H1 (cell line): ENCODE data around the gene TUT4. TPM values are rescaled to one million over a fixed set of nuclear protein-coding genes. Genes with fewer than 3 reads are reported as not detected.
A peak's percentile ranks its signal among the peaks of the same experiment; 100 is the strongest.

Experiments
- CTCF ChIA-PET: fragments of 300-600 bp; sonication (Branson Sonifier 250); formaldehyde crosslinking; loops from one replicate; lab custom pipeline; 2021; ENCODE audit not compliant: partially characterized antibody; lab: Charles Lee
- POLR2A ChIA-PET: fragments of 300-600 bp; sonication (Branson Sonifier 250); formaldehyde crosslinking; loops from one replicate; lab custom pipeline; 2021; ENCODE audit warnings: inconsistent platforms; ENCODE audit not compliant: partially characterized antibody; lab: Charles Lee
- DNase-seq, 2 experiments: peaks; one replicate each; pipeline versions ENCODE4 v3.0.0 to v3.0.0-alpha.2; 2010 to 2022; ENCODE audit warnings: low spot score in 2 of 2, low read depth in 1 of 2, mixed read lengths in 1 of 2
- FAIRE-seq: peaks from 2 replicates; lab custom pipeline; 2011; peaks lifted over from hg19 to GRCh38; lab: Jason Lieb, UNC
- H2AFZ ChIP-seq: 2 replicates; pipeline ENCODE4 v1.8.1; 2012; ENCODE audit warnings: low read length, inconsistent platforms
- H2AK5ac ChIP-seq: 2 replicates; pipeline ENCODE4 v1.6.1; 2013; ENCODE audit warnings: low read depth, low read length
- H2BK120ac ChIP-seq: replicated peaks from 2 replicates; pipeline ENCODE3; 2013; ENCODE audit warnings: low read depth, low read length, inconsistent platforms
- H2BK12ac ChIP-seq: 2 replicates; pipeline ENCODE4 v1.6.1; 2013; ENCODE audit warnings: low read depth, low read length
- H2BK15ac ChIP-seq: 2 replicates; pipeline ENCODE4 v1.6.1; 2013; ENCODE audit warnings: low read length
- H2BK20ac ChIP-seq: 2 replicates; pipeline ENCODE4 v1.6.1; 2013; ENCODE audit warnings: low read length
- H2BK5ac ChIP-seq: 2 replicates; pipeline ENCODE4 v1.6.1; 2013; ENCODE audit warnings: low read depth, low read length
- H3K14ac ChIP-seq: 2 replicates; pipeline ENCODE4 v1.6.1; 2013; ENCODE audit warnings: inconsistent platforms; ENCODE audit not compliant: insufficient read length
- H3K18ac ChIP-seq: 2 replicates; pipeline ENCODE4 v1.6.1; 2013; ENCODE audit warnings: low read length; ENCODE audit errors: extremely low read depth
- H3K23ac ChIP-seq: 2 replicates; pipeline ENCODE4 v1.6.1; 2013; ENCODE audit warnings: inconsistent platforms; ENCODE audit not compliant: insufficient read length
- H3K23me2 ChIP-seq: 2 replicates; pipeline ENCODE4 v1.6.1; 2013; ENCODE audit warnings: low read depth, low read length
- H3K27ac ChIP-seq: 2 replicates; pipeline ENCODE4 v1.6.1; 2011; ENCODE audit warnings: low read depth, low read length, inconsistent platforms
- H3K27me3 ChIP-seq, 4 experiments: replicated peaks in 1 of 4; 1 replicate in 1 of 4; 2 replicates in 3 of 4; pipeline versions ENCODE4 v1.6.1 to v1.8.1; 2011 to 2013; ENCODE audit warnings: low read length in 3 of 4, mild to moderate bottlenecking in 3 of 4, inconsistent platforms in 2 of 4, mixed read lengths in 2 of 4, moderate library complexity in 1 of 4; ENCODE audit not compliant: control insufficient read depth in 3 of 4, insufficient read depth in 3 of 4; ENCODE audit errors: extremely low read depth in 1 of 4
- H3K36me3 ChIP-seq, 4 experiments: 2 replicates each; pipeline versions ENCODE4 v1.6.1 to v1.8.1; 2011 to 2013; ENCODE audit warnings: mild to moderate bottlenecking in 4 of 4, low read length in 3 of 4, moderate library complexity in 2 of 4, control low read depth in 1 of 4, inconsistent platforms in 1 of 4; ENCODE audit not compliant: insufficient read depth in 4 of 4, control insufficient read depth in 2 of 4
- H3K4ac ChIP-seq: replicated peaks from 2 replicates; pipeline ENCODE3; 2013; ENCODE audit warnings: low read length, low read depth, mixed read lengths, inconsistent platforms; ENCODE audit not compliant: insufficient read length
- H3K4me1 ChIP-seq, 4 experiments: replicated peaks in 1 of 4; 1 replicate in 1 of 4; 2 replicates in 3 of 4; pipeline versions ENCODE4 v1.6.1 to v1.8.1; 2011 to 2013; ENCODE audit warnings: low read length in 3 of 4, inconsistent platforms in 2 of 4, mixed read lengths in 1 of 4; ENCODE audit not compliant: insufficient read depth in 4 of 4, control insufficient read depth in 3 of 4
- H3K4me2 ChIP-seq, 2 experiments: 2 replicates each; pipeline versions ENCODE4 v1.6.1 to v1.8.1; 2011 to 2013; ENCODE audit warnings: low read depth in 2 of 2, low read length in 2 of 2, control low read depth in 1 of 2, inconsistent platforms in 1 of 2, mild to moderate bottlenecking in 1 of 2; ENCODE audit not compliant: insufficient read depth in 1 of 2
- H3K4me3 ChIP-seq, 4 experiments: fragments of 200-600, 300-600 bp in 1 of 4; sonication (generic), shearing (Covaris generic), sonication (Bioruptor Twin) in 1 of 4; 2 replicates each; pipeline versions ENCODE4 v1.5.1 to v1.8.1; 2011 to 2016; ENCODE audit warnings: low read length in 4 of 4, low read depth in 3 of 4, control low read depth in 2 of 4, inconsistent platforms in 2 of 4, mild to moderate bottlenecking in 2 of 4, mixed read lengths in 1 of 4, moderate library complexity in 1 of 4; ENCODE audit not compliant: insufficient read depth in 2 of 4; ENCODE audit errors: extremely low read depth in 1 of 4
- H3K56ac ChIP-seq: replicated peaks from 2 replicates; pipeline ENCODE3; 2013; ENCODE audit warnings: low read depth, mild to moderate bottlenecking, mixed read lengths, low read length, inconsistent platforms; ENCODE audit not compliant: insufficient read length
- H3K79me1 ChIP-seq: 2 replicates; pipeline ENCODE4 v1.6.1; 2013; ENCODE audit warnings: low read depth, low read length, control low read depth
- H3K79me2 ChIP-seq, 2 experiments: 2 replicates each; pipeline versions ENCODE4 v1.6.1 to v1.8.1; 2012 to 2013; ENCODE audit warnings: low read length in 2 of 2, mild to moderate bottlenecking in 2 of 2, inconsistent platforms in 1 of 2; ENCODE audit not compliant: insufficient read depth in 2 of 2, control insufficient read depth in 1 of 2
- H3K9ac ChIP-seq, 4 experiments: replicated peaks in 1 of 4; 1 replicate in 1 of 4; 2 replicates in 3 of 4; pipeline versions ENCODE4 v1.6.1 to v1.8.1; 2011 to 2013; ENCODE audit warnings: low read depth in 3 of 4, low read length in 3 of 4, control low read depth in 2 of 4, mild to moderate bottlenecking in 2 of 4, moderate library complexity in 2 of 4, inconsistent platforms in 1 of 4; ENCODE audit errors: extremely low read depth in 1 of 4
- H3K9me3 ChIP-seq, 2 experiments: 2 replicates each; pipeline versions ENCODE4 v1.6.1 to v1.8.1; 2012 to 2013; ENCODE audit warnings: mild to moderate bottlenecking in 2 of 2, moderate library complexity in 2 of 2, control low read depth in 1 of 2, inconsistent platforms in 1 of 2, low read depth in 1 of 2, low read length in 1 of 2, mixed read lengths in 1 of 2; ENCODE audit not compliant: insufficient read depth in 2 of 2
- H4K20me1 ChIP-seq, 2 experiments: replicated peaks in 1 of 2; 2 replicates each; pipeline versions ENCODE3 to v1.8.1; 2011 to 2013; ENCODE audit warnings: inconsistent platforms in 2 of 2, low read length in 2 of 2, mild to moderate bottlenecking in 1 of 2; ENCODE audit not compliant: insufficient read depth in 2 of 2, control insufficient read depth in 1 of 2
- H4K5ac ChIP-seq: 2 replicates; pipeline ENCODE4 v1.6.1; 2013; ENCODE audit warnings: low read length, low read depth, mixed read lengths, inconsistent platforms; ENCODE audit not compliant: insufficient read length
- H4K8ac ChIP-seq: 2 replicates; pipeline ENCODE4 v1.8.0; 2013; ENCODE audit warnings: mild to moderate bottlenecking, moderate library complexity, low read length, inconsistent platforms; ENCODE audit not compliant: insufficient read depth; ENCODE audit errors: extremely low read depth
- H4K91ac ChIP-seq: replicated peaks from 2 replicates; pipeline ENCODE3; 2013; ENCODE audit warnings: low read length, mixed read lengths, inconsistent platforms; ENCODE audit not compliant: insufficient read length
- KDM1A ChIP-seq: fragments of 200-600, 300-600 bp; sonication (generic); IDR thresholded peaks from 2 replicates; pipeline ENCODE4 v1.7.1; 2016; ENCODE audit warnings: mild to moderate bottlenecking, low read length, borderline replicate concordance
- SRF ChIP-seq: IDR thresholded peaks from 2 replicates; pipeline ENCODE4 v1.6.1; 2011; ENCODE audit warnings: mild to moderate bottlenecking, low read depth, low read length, moderate library complexity
- WGBS, 2 experiments: shearing (Covaris generic) in 1 of 2; methylation state at CpG; one replicate each; pipeline versions ENCODE4 v1.1.6 to v1.1.7; 2013 to 2015; ENCODE audit warnings: low lambda C conversion rate in 2 of 2, mixed read lengths in 2 of 2, inconsistent platforms in 1 of 2, low coverage in 1 of 2, missing lambda C conversion rate in 1 of 2; ENCODE audit not compliant: insufficient replicate concordance in 2 of 2, insufficient coverage in 1 of 2, insufficient read length in 1 of 2; ENCODE audit errors: extremely low coverage in 1 of 2, missing lambda C conversion rate in 1 of 2; 5-methylcytosine and 5-hydroxymethylcytosine counted together
- polyA plus RNA-seq, 7 experiments: library from polyadenylated mRNA; depleted of rRNA in 3 of 7; stranded (reverse) in 5 of 7; unstranded in 2 of 7; fragments of >200 nt in 5 of 7; fragments of 200-250 nt in 2 of 7; gene quantifications; 1 replicate in 5 of 7; 2 replicates in 1 of 7; 4 replicates in 1 of 7; pipeline versions ENCODE4 v1.2.1 to v1.2.3, GENCODE V29; 2011 to 2013; ENCODE audit warnings: missing spikeins in 2 of 7, mixed read lengths in 2 of 7
- total RNA-seq: library from RNA; stranded (reverse); fragmentation: NEBNext Ultra II Directional; extraction: Animal tissue kit (Norgen Biotek cat#: 25700); gene quantifications from 2 replicates; pipeline ENCODE4 v1.2.1, GENCODE V29; 2021

Gene TUT4
- total and polyA plus RNA-seq, 2 of the 8 experiments (the other 6 are each of a cell fraction or from before 2014, with no cell fraction given): 54.5 to 63.3 TPM

DNA sequence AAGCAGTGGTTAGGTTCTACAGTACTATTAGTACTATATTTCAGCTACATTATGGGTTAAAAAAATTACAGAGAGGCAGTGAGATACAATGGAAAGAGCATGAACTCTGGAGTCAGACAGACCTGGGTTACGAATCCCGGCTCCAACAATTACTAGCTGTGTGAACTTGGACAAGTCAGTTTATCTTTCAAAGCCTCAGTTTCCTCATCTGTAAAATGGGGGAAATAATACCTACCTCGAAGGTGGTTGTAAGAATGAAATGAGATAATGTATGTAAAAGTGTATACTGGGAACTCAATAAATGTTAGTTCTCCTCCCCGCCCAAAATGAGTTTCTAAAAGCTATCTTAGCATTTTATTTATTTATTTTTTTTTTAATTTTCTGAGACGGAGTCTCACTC, 89.0 kb downstream of the TUT4 start:
- Histone ChIP-seq H3K4me2 (no peak overlapping the region), H3K18ac (no peak overlapping the region), H3K56ac (no peak overlapping the region), H3K27me3 (no peaks in the 10 kb centered on the region), H3K4me1 (peaks cover 3 to 7% (median 5%) of the 10 kb centered on the region in 4 experiments; a peak in 5 of 7 replicates), H3K9ac (no peak overlapping the region), H3K36me3 (peaks cover 0 to 3% (median 0%) of the 10 kb centered on the region in 4 experiments; a peak in 1 of 8 replicates), H2BK5ac (no peak overlapping the region), H2BK20ac (no peak overlapping the region), H3K14ac (no peak overlapping the region), H4K91ac (no peak overlapping the region), H2AK5ac (no peak overlapping the region), H3K4me3 (no peak overlapping the region), H3K23me2 (no peaks in the 10 kb centered on the region), H3K79me2 (no peaks in the 10 kb centered on the region), H2BK15ac (no peak overlapping the region), H3K4ac (no peak overlapping the region), H4K8ac (no peak overlapping the region), H4K20me1 (no peaks in the 10 kb centered on the region), H3K79me1 (no peaks in the 10 kb centered on the region), H3K27ac (no peak overlapping the region), H3K23ac (no peak overlapping the region), H4K5ac (no peak overlapping the region), H3K9me3 (no peaks in the 10 kb centered on the region), H2BK12ac (no peak overlapping the region), H2AFZ (no peak overlapping the region), H2BK120ac (no peak overlapping the region)
- DNase-seq (no peak), FAIRE-seq (no peak)
- CTCF ChIA-PET: interaction anchor here (0.7 to 1.7 kb wide), 2 partner anchors 222 to 328 kb away, joined by 4 read pairs; no protein-coding TSS in a partner anchor
- TF ChIP-seq KDM1A (peak; percentile 72), SRF (no peak)
- POLR2A ChIA-PET: interaction anchor here (0.7 to 2.2 kb wide), 3 partner anchors 11 to 60 kb away, joined by 3 to 8 read pairs (median 8); partner anchors contain the start of genes ORC1 and PRPF38A
- 85% methylated on average over 5 of the region's 5 CpGs; no CpG with 5 or more reads in 1 of the 2 experiments for WGBS, 2 experiments
